Heart right ventricle (tissue), 16 donors: ENCODE measurements around the gene RHOT2. TPM values are rescaled to one million over a fixed set of nuclear protein-coding genes. Genes with fewer than 3 reads are reported as not detected.
A peak's percentile ranks its signal among the peaks of the same experiment; 100 is the strongest.

Source experiments
- ATAC-seq, 8 donors: fragments of 200-7000 bp; cut with Tn5 transposase; one replicate each; pipeline ENCODE4 v1.9.1; 2020; ENCODE audit warnings: mild to moderate bottlenecking in 8 of 8, moderate library complexity in 8 of 8, moderate number of reproducible peaks in 1 of 8
- DNase-seq, 2 donors: peaks; one replicate each; pipeline ENCODE4 v3.0.0-alpha.2; 2020
- H3K27ac ChIP-seq, 10 donors: fragments of 200-600 bp; sonication (generic) in 2 of 10; one replicate each; pipeline versions ENCODE4 v1.5.0 to v1.8.0; 2020 to 2022; ENCODE audit warnings: mild to moderate bottlenecking in 3 of 10
- H3K27me3 ChIP-seq, 7 donors: fragments of 200-600 bp; one replicate each; pipeline ENCODE4 v1.8.0; 2021 to 2022; ENCODE audit warnings: mild to moderate bottlenecking in 2 of 7
- H3K36me3 ChIP-seq, 9 donors: fragments of 200-600 bp; sonication (generic) in 1 of 9; one replicate each; pipeline versions ENCODE4 v1.5.0 to v1.8.0; 2020 to 2022; ENCODE audit warnings: mild to moderate bottlenecking in 2 of 9
- H3K4me1 ChIP-seq, 9 donors: fragments of 200-600 bp; sonication (generic) in 1 of 9; one replicate each; pipeline versions ENCODE4 v1.5.0 to v1.8.0; 2020 to 2022; ENCODE audit warnings: mild to moderate bottlenecking in 4 of 9
- H3K4me3 ChIP-seq, 10 donors: fragments of 200-600 bp; sonication (generic) in 2 of 10; one replicate each; pipeline versions ENCODE4 v1.5.0 to v1.8.0; 2020 to 2022; ENCODE audit warnings: mild to moderate bottlenecking in 7 of 10, moderate library complexity in 2 of 10
- H3K9me3 ChIP-seq, 11 donors: fragments of 200-600 bp in 10 of 11; sonication (generic) in 2 of 11; one replicate each; pipeline versions ENCODE4 v1.5.0 to v1.8.0; 2013 to 2022; ENCODE audit warnings: mild to moderate bottlenecking in 2 of 11, control low read depth in 1 of 11, moderate library complexity in 1 of 11
- WGBS, 2 donors: extraction: QIAGEN DNeasy Blood & Tissue Kit; methylation state at CpG; one replicate each; pipeline ENCODE4 v1.1.7; 2013; ENCODE audit warnings: inconsistent platforms in 1 of 2; 5-methylcytosine and 5-hydroxymethylcytosine counted together
- intact Hi-C, 10 donors: fragments of 100-400 bp; cut with DNase I; formaldehyde crosslinking; loops; one replicate each; pipeline versions ENCODE4 v1.11.1 to v1.14.2; 2022
- polyA plus RNA-seq, 2 donors: library from polyadenylated mRNA; stranded (reverse); fragments of 200-250 nt; gene quantifications; one replicate each; pipeline ENCODE4 v1.2.3, GENCODE V29; 2013
- total RNA-seq, 10 donors: library from RNA; stranded (reverse); fragmentation: NEBNext Ultra II Directional in 3 of 10; extraction: Animal tissue kit (Norgen Biotek cat#: 25700) in 3 of 10; gene quantifications; one replicate each; pipeline versions ENCODE4 v1.2.1 to v1.2.4, GENCODE V29; 2021 to 2023
- TF ChIP-seq, protein P1 (sequence below), 9 donors: fragments of 200-600 bp; sonication (generic) in 2 of 9; IDR thresholded peaks; one replicate each; pipeline versions ENCODE4 v1.5.0 to v1.8.0; 2021 to 2022; ENCODE audit warnings: antibody characterized with exemption in 9 of 9, mild to moderate bottlenecking in 5 of 9, moderate library complexity in 1 of 9
- donor health status: Arrhythmogenic right ventricular cardiomyopathy.
- donor health status: ischemic (EF 13 %, LVEDD 7.1; RV severe dilation, severe dysfunction).
- donor health status: healthy with polysubstance abuse.
- donor health status: DM: no; HTN: yes; CAD: no.
- donor health status: DM: no; HTN: no; CAD: no.
- donor health status: ischemic (EF 25% LVEDD 6.9; RV normal size, moderate dysfunction).
- donor health status: ischemic (EF 25% LVEDD 5.7; RV mildly dilated, moderate dysfunction).
- donor health status: healthy.
- donor health status: DM: yes; HTN: yes; CAD: no.
- donor health status: Ischemic cardiomyopathy.
- donor health status: ischemic (EF 35%, LVEDD 5.7; RV mildly dilated, moderate dysfunction).
- donor health status: nonischemic (EF 11% LVEDD 7.7; RV severe dilation, severe dysfunction).
- donor health status: DM: yes; HTN: yes; CAD: no.
- donor health status: PGD.
- donor health status: ischemic (EF 29% LVEDD 5.4; RV normal size, mild dysfunction).
- donor health status: nonischemic (EF 23%, LVEDD 6.1; RV moderate dilation, normal function).

Gene RHOT2
- total and polyA plus RNA-seq, 12 donors: 66.8 to 261 (median 92.6) TPM

DNA sequence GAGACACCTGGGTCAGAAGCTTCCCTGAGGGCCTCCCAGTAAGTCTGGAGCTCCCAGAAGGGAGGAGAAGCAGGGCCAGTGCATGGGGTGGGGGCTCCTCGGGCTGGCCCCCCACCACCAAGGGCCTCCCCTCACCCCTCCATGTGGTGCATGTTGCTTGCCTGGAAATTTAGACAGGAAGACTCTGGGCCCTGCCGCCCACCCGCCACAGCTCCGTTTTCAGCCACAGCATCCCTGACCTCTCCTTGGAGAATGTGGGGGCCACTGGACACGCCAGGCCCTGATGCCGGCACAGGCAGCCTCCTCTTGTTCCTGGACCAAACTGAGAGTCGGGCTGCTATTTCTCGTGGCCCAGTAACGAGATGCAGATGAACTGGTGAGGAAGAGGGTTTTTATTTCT lies 29.1 kb upstream of the RHOT2 start:
- TF ChIP-seq, protein P1, sequence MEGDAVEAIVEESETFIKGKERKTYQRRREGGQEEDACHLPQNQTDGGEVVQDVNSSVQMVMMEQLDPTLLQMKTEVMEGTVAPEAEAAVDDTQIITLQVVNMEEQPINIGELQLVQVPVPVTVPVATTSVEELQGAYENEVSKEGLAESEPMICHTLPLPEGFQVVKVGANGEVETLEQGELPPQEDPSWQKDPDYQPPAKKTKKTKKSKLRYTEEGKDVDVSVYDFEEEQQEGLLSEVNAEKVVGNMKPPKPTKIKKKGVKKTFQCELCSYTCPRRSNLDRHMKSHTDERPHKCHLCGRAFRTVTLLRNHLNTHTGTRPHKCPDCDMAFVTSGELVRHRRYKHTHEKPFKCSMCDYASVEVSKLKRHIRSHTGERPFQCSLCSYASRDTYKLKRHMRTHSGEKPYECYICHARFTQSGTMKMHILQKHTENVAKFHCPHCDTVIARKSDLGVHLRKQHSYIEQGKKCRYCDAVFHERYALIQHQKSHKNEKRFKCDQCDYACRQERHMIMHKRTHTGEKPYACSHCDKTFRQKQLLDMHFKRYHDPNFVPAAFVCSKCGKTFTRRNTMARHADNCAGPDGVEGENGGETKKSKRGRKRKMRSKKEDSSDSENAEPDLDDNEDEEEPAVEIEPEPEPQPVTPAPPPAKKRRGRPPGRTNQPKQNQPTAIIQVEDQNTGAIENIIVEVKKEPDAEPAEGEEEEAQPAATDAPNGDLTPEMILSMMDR (IDR thresholded peaks at IDR 0.05): no peak
- Histone ChIP-seq H3K27ac (peak overlapping the region in 7 of 10 donors; percentile 50 to 99 (median 80)), H3K9me3 (no peaks in the 10 kb centered on the region), H3K27me3 (no peaks in the 10 kb centered on the region), H3K4me1 (peaks cover 16 to 51% (median 40%) of the 10 kb centered on the region in 9 donors), H3K4me3 (no peak overlapping the region), H3K36me3 (peaks cover 0 to 9% (median 0%) of the 10 kb centered on the region in 9 donors)
- DNase-seq: peak in 1 of 2 donors; percentile 10
- no peak for ATAC-seq
- intact Hi-C loops: loop anchor here in 1 of 10 donors (5.0 kb wide), 1 partner anchor 47 kb away; the partner anchor contains the start of gene RAB40C
- 77 to 79% methylated on average over 9 of the region's 9 CpGs for WGBS, 2 donors

DNA sequence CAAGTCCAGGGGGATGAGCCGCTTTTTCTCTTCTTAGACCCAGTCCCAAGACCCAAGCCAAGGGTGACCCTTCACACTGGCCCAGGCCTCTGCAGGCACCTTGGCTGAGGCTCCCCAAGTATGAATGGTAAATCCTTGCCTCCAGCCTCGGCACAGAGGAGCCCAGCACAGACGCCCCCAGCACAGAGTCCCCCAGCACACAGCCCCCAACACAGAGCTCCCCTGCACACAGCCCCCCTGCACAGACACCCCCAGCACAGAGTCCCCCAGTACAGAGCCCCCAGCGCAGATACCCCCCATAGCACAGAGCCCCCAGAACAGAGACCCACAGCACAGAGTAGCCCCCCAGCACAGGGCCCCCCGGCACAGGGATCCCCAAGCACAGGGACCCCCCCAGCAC lies 27.3 kb upstream of the RHOT2 start:
- H3K27me3 ChIP-seq: no peaks in the 10 kb centered on the region
- WGBS, 2 donors: 89 to 90% methylated on average over 4 to 5 of the region's 5 CpGs
- H3K4me3 ChIP-seq: peak overlapping the region in 4 of 10 donors; percentile 70 to 82 (median 72)
- intact Hi-C loops: no loop called here
- TF ChIP-seq, protein P1 (IDR thresholded peaks at IDR 0.05): no peak
- peaks cover 17 to 60% (median 37%) of the 10 kb centered on the region in 9 donors for H3K4me1 ChIP-seq
- ATAC-seq (no peak), DNase-seq (no peak)
- H3K36me3 ChIP-seq: peaks cover 0 to 3% (median 0%) of the 10 kb centered on the region in 9 donors
- H3K9me3 ChIP-seq: no peaks in the 10 kb centered on the region
- H3K27ac ChIP-seq: peak overlapping the region in 2 of 10 donors; percentile 35 to 36

DNA sequence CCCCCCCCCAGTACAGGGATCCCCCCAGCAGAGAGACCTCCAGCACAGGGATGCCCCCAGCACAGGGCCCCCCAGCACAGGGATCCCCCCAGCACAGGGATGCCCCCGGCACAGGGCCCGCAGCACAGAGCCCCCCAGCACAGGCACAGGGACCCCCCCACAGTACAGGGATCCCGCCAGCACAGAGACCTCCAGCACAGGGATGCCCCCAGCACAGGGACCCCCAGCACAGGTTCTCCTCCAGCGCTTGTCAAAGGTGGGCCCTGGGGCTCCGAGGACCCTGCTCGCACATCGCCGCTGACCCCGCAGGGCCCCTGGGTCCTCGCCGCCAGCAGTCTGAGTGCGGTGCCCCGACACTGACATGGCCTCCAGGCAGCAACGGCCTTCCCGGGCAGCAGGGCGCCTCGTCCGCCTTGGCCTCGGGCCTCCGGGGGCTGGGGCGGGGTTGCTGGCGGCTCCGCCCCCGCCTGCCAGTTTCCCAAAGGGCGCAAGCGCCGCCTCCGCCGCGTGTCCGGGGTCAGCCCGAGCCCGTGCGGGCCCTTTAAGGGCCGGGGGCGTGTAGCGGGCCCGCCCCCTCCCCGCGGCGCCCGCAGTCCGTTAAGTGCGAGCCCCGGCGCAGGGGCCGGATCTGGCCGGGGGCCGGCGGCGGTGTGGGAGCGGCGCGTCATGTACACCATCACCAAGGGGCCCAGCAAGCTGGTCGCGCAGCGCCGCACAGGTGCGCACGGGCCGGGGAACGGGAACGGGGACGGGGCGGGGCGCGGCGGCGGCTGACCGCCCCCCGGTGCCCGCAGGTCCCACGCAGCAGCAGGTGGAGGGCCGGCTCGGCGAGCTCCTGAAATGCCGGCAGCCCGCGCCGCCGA lies 26.4 kb upstream of the RHOT2 start, which contains the start of gene MCRIP2:
MCRIP2 (plus strand) TSS at position 503 of the 863 bp plus-strand sequence; CDS start at position 667, 164 bp downstream.
- no peaks in the 10 kb centered on the region for H3K27me3 ChIP-seq
- no peaks in the 10 kb centered on the region for H3K9me3 ChIP-seq
- peaks cover 0 to 3% (median 0%) of the 10 kb centered on the region in 9 donors for H3K36me3 ChIP-seq
- ATAC-seq: peak; percentile 49 to 69 (median 66)
- intact Hi-C loops: no loop called here
- TF ChIP-seq, protein P1 (IDR thresholded peaks at IDR 0.05): peak in 1 of 9 donors; percentile 5
- H3K4me1 ChIP-seq: peaks cover 16 to 66% (median 43%) of the 10 kb centered on the region in 9 donors
- 1 to 2% methylated on average over 45 to 81 of the region's 81 CpGs for WGBS, 2 donors
- H3K27ac ChIP-seq: peak within 1 kb of the TSS; percentile 89 to 99 (median 96)
- H3K4me3 ChIP-seq: peak within 1 kb of the TSS; percentile 46 to 96 (median 72)
- peak; percentile 85 to 90 for DNase-seq

DNA sequence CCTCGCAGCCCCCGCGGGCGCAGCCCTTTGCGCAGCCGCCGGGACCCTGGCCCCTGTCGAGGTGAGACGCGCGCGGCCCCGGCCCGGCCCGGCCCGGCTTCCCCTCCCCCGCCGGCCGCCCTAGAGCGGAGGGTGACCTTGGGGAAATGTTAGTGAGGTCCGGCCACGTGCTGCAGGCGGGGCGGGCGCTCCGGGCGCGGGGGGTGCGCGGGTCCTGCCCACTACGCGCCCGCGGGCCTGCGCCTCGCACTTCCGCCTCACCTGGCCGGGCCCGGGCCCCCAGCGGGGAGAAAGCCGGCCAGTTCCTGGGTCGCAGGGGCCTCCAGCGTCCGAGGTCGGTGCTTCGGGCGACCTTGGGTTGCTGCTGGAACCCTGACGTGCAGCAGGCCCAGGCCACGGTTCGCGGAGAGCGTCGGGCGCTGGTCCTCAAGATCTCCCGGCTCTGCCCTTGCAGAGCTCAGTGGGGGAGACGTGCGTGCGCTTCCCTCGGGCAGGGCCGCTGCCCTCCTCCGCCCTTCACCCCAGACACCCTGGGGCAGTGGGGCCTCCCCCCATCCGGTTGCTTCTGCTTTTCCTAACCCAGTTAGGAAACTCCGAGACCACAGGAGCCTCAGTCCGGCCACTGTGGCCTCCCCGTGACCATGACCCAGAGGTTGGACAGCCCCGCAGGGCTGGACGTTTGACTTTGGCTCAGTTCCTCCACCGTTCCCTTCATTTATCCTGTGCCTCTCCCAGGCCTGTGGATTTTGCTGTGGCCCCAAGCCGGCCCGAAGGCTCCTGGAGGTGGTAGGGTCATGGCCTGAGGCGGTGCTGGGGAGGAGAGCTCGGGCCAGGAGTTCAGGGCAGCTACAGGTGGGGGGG lies 25.5 kb upstream of the RHOT2 start:
- intact Hi-C loops: no loop called here
- WGBS, 2 donors: 6% methylated on average over 49 to 72 of the region's 72 CpGs
- Histone ChIP-seq H3K36me3 (peaks cover 0 to 3% (median 0%) of the 10 kb centered on the region in 9 donors), H3K27ac (peak overlapping the region; percentile 89 to 99 (median 96)), H3K27me3 (no peaks in the 10 kb centered on the region), H3K9me3 (no peaks in the 10 kb centered on the region), H3K4me3 (peak overlapping the region; percentile 46 to 96 (median 72)), H3K4me1 (peaks cover 18 to 72% (median 49%) of the 10 kb centered on the region in 9 donors)
- ATAC-seq (peak; percentile 16 to 59 (median 32)), DNase-seq (peak; percentile 66 to 69)
- TF ChIP-seq, protein P1 (IDR thresholded peaks at IDR 0.05): no peak
